ENCODE measurements around the gene SNTB2.

DNA sequence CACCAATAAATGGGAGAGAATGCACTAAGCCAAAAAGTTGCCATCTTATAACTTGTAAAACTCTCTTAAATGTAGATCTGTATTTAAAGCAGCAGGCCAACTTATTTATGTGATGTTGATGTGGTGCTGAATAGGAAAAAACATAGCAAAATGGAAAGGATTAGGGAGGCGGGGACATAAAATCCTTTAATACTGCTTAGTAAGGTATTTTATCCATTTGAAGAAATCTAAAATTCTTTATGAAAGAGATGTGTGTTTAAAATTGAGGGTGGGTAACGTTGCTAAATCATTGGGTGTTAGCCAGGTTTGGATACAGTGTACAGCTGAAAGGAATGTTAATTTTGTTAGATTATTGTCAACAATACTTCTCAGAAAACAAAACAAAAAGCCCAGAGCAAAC, 14.3 kb downstream of the SNTB2 start:
- TF ChIP-seq POLR2AphosphoS5 (IDR thresholded peaks at IDR 0.05) (no peak), EP300 (IDR thresholded peaks at IDR 0.05) (no peak), POLR2A (IDR thresholded peaks at IDR 0.05) (no peak)
